Epithelial cell of prostate (primary cell): ENCODE results near the gene ZNF366.
A peak's percentile ranks its signal among the peaks of the same experiment; 100 is the strongest.

Source experiments
- DNase-seq: peaks from one replicate; pipeline ENCODE4 v3.0.0-alpha.2; 2011; ENCODE audit warnings: low read depth, low spot score
- H3K27ac ChIP-seq: fragments of 450-650 bp; 2 replicates; pipeline ENCODE4 v1.5.1; 2017; ENCODE audit warnings: mild to moderate bottlenecking

Gene ZNF366

GRCh38 chr5:72499090-72499489 is 8.1 kb downstream of the ZNF366 start:
- H3K27ac ChIP-seq, result no peak overlapping the region
- no peak for DNase-seq

- H3K27ac ChIP-seq, result no peak overlapping the region
- DNase-seq, result no peak
Measured at GRCh38 chr5:72498284-72498683, 8.9 kb downstream of the ZNF366 start.

- DNase-seq, result no peak
- H3K27ac ChIP-seq, result no peak overlapping the region
Measured at GRCh38 chr5:72497823-72498222, 9.4 kb downstream of the ZNF366 start.

- DNase-seq, result no peak
- H3K27ac ChIP-seq, result no peak overlapping the region
Measured at GRCh38 chr5:72495410-72495809, 11.8 kb downstream of the ZNF366 start.

- DNase-seq, result no peak
- no peak overlapping the region for H3K27ac ChIP-seq
Measured at GRCh38 chr5:72494623-72495124, 12.5 kb downstream of the ZNF366 start.

- no peak overlapping the region for H3K27ac ChIP-seq
- DNase-seq, result no peak
Measured at GRCh38 chr5:72489536-72489935, 17.7 kb downstream of the ZNF366 start.

- no peak for DNase-seq
- H3K27ac ChIP-seq, result no peak overlapping the region
Measured at GRCh38 chr5:72488756-72489155, 18.5 kb downstream of the ZNF366 start.

- H3K27ac ChIP-seq, result no peak overlapping the region
- no peak for DNase-seq
Measured at GRCh38 chr5:72487177-72487576, 20.0 kb downstream of the ZNF366 start.

GRCh38 chr5:72486371-72486770 is 20.8 kb downstream of the ZNF366 start:
- no peak for DNase-seq

GRCh38 chr5:72485430-72485974 is 21.7 kb downstream of the ZNF366 start:
- peak overlapping the region; percentile 68 for H3K27ac ChIP-seq
- DNase-seq, result peak; percentile 62

More at GRCh38 chr5:72486371-72486770, 20.8 kb downstream of the ZNF366 start:
- H3K27ac ChIP-seq, result peak overlapping the region; percentile 68

GRCh38 chr5:72482046-72482445 is 25.2 kb downstream of the ZNF366 start:
- H3K27ac ChIP-seq, result no peak overlapping the region
- no peak for DNase-seq

- no peak for DNase-seq
- no peak overlapping the region for H3K27ac ChIP-seq
Measured at GRCh38 chr5:72480841-72481240, 26.4 kb downstream of the ZNF366 start.

- no peak for DNase-seq
- H3K27ac ChIP-seq, result no peak overlapping the region
Measured at GRCh38 chr5:72479921-72480320, 27.3 kb downstream of the ZNF366 start.

- H3K27ac ChIP-seq, result no peak overlapping the region
Measured at GRCh38 chr5:72478684-72479083, 28.5 kb downstream of the ZNF366 start.

GRCh38 chr5:72478276-72478675 is 28.9 kb downstream of the ZNF366 start:
- no peak overlapping the region for H3K27ac ChIP-seq
- no peak for DNase-seq

More at GRCh38 chr5:72478684-72479083, 28.5 kb downstream of the ZNF366 start:
- no peak for DNase-seq

GRCh38 chr5:72477644-72478043 is 29.6 kb downstream of the ZNF366 start:
- DNase-seq, result no peak

GRCh38 chr5:72477176-72477575 is 30.0 kb downstream of the ZNF366 start:
- H3K27ac ChIP-seq, result no peak overlapping the region
- DNase-seq, result no peak

More at GRCh38 chr5:72477644-72478043, 29.6 kb downstream of the ZNF366 start:
- no peak overlapping the region for H3K27ac ChIP-seq

- DNase-seq, result no peak
Measured at GRCh38 chr5:72476721-72477120, 30.5 kb downstream of the ZNF366 start.

GRCh38 chr5:72476275-72476674 is 30.9 kb downstream of the ZNF366 start:
- no peak for DNase-seq
- no peak overlapping the region for H3K27ac ChIP-seq

More at GRCh38 chr5:72476721-72477120, 30.5 kb downstream of the ZNF366 start:
- H3K27ac ChIP-seq, result no peak overlapping the region

GRCh38 chr5:72474516-72474915 is 32.7 kb downstream of the ZNF366 start:
- H3K27ac ChIP-seq, result no peak overlapping the region
- no peak for DNase-seq

- no peak overlapping the region for H3K27ac ChIP-seq
- no peak for DNase-seq
Measured at GRCh38 chr5:72474046-72474500, 33.1 kb downstream of the ZNF366 start.
